Breast epithelium (tissue), 4 donors: ENCODE data around the gene ARID3C. TPM values are rescaled to one million over a fixed set of nuclear protein-coding genes. Genes with fewer than 3 reads are reported as not detected.

Experiments
- DNase-seq, 2 donors: peaks; one replicate each; pipeline ENCODE4 v3.0.0-alpha.2; 2019; ENCODE audit warnings: low spot score in 2 of 2
- H3K27ac ChIP-seq, 2 donors: fragments of 200-600 bp; sonication (generic) in 1 of 2; one replicate each; pipeline ENCODE4 v1.5.1; 2016 to 2019; ENCODE audit warnings: mild to moderate bottlenecking in 1 of 2
- H3K27me3 ChIP-seq, 2 donors: fragments of 200-600 bp; sonication (generic) in 1 of 2; one replicate each; pipeline versions ENCODE4 v1.5.1 to v1.6.0; 2017 to 2019; ENCODE audit warnings: control low read depth in 1 of 2, mild to moderate bottlenecking in 1 of 2
- H3K36me3 ChIP-seq: fragments of 200-600 bp; one replicate; pipeline ENCODE4 v1.5.1; 2019
- H3K4me1 ChIP-seq, 2 donors: fragments of 200-600 bp; sonication (generic); one replicate each; pipeline ENCODE4 v1.5.1; 2016 to 2019; ENCODE audit warnings: control low read depth in 1 of 2
- H3K4me3 ChIP-seq, 3 donors: fragments of 200-600 bp; sonication (generic); 1 replicate in 2 of 3; 2 replicates in 1 of 3; pipeline ENCODE4 v1.5.1; 2016 to 2019; ENCODE audit warnings: mild to moderate bottlenecking in 3 of 3, moderate library complexity in 2 of 3
- H3K9me3 ChIP-seq, 2 donors: fragments of 200-600 bp; sonication (generic) in 1 of 2; one replicate each; pipeline ENCODE4 v1.5.1; 2016 to 2019; ENCODE audit warnings: control low read depth in 1 of 2
- POLR2A ChIP-seq: fragments of 450-650 bp; IDR thresholded peaks from one replicate; pipeline ENCODE4 v1.6.1; 2016; ENCODE audit warnings: antibody characterized with exemption, mild to moderate bottlenecking, moderate library complexity
- POLR2AphosphoS5 ChIP-seq, 3 donors: sonication (generic); formaldehyde crosslinking; IDR thresholded peaks; one replicate each; pipeline ENCODE4 v1.6.1; 2017; ENCODE audit warnings: antibody characterized with exemption in 3 of 3
- intact Hi-C: fragments of 100-400 bp; cut with DNase I; formaldehyde crosslinking; loops from one replicate; pipeline ENCODE4 v1.15.1; 2023; ENCODE audit warnings: low total_unique reads
- total RNA-seq, 3 donors: library from RNA; depleted of rRNA; stranded (reverse); fragments of >200 nt; gene quantifications; one replicate each; pipeline ENCODE4 v1.1.0, GENCODE V29; 2016
- TF ChIP-seq, protein P1 (sequence below), 3 donors: fragments of 450-650 bp; IDR thresholded peaks; one replicate each; pipeline ENCODE4 v1.5.1; 2016 to 2017; ENCODE audit warnings: antibody characterized with exemption in 3 of 3, mild to moderate bottlenecking in 3 of 3, moderate library complexity in 3 of 3

ARID3C gene
- total RNA-seq: under 1 TPM in 1 of 3 donors, not detected in 2; 0.29 TPM

DNA sequence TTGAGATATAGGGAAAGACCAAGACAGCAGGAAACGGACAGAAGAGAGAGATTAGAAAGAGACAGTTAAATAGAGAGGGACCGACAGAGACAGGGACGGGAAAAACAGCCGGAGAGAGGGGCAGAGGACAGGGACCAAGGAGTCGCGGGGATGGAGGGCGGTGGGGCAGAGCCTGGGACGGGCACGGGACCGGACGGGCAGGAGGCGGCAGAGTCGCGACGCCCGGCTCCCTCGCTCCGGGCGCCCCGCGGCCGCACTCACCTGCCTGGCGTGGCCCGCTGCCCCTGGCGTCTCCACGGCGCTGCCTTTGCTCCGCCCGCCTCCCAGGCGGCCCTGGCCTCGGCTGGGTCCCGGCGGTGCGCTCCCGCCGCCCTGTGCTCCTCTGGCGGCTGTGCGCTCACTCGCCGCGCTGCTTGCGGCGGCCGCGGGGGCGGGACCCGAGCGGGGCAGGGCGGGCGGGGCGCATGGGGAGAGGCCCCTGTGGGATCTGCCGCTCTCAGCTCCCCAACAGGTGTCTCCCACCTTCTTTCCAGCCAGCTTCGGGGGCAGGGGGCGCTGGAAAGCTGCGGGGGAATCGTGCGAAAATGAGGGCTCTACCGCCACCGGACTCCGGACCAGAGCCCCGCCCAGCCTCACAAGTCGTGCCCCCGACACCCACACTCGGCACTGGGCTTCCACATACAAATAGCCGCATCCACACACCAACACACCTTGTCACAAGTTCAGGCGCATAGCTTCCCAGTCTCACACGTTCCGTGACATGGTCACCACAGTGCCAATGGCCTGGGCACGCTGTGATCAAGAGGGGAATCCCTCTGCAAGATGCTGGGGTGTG is at the start of gene ARID3C:
Gene ARID3C, minus strand, starts transcription at position 411 of the 835 bp plus-strand sequence. CDS start 1,052 bp downstream, outside the sequence.
- H3K27me3 ChIP-seq: peaks cover 6 to 42% of the 10 kb centered on the region in 2 donors
- intact Hi-C loops: no loop called here

GRCh38 chr9:34675869-34676268 is 47.0 kb upstream of the ARID3C start:
- Histone ChIP-seq H3K4me3 (no peak overlapping the region), H3K9me3 (no peaks in the 10 kb centered on the region), H3K4me1 (no peaks in the 10 kb centered on the region), H3K36me3 (no peaks in the 10 kb centered on the region), H3K27ac (peak overlapping the region in 1 of 2 donors; percentile 75), H3K27me3 (no peaks in the 10 kb centered on the region)
- DNase-seq: no peak
- TF ChIP-seq, protein P1, sequence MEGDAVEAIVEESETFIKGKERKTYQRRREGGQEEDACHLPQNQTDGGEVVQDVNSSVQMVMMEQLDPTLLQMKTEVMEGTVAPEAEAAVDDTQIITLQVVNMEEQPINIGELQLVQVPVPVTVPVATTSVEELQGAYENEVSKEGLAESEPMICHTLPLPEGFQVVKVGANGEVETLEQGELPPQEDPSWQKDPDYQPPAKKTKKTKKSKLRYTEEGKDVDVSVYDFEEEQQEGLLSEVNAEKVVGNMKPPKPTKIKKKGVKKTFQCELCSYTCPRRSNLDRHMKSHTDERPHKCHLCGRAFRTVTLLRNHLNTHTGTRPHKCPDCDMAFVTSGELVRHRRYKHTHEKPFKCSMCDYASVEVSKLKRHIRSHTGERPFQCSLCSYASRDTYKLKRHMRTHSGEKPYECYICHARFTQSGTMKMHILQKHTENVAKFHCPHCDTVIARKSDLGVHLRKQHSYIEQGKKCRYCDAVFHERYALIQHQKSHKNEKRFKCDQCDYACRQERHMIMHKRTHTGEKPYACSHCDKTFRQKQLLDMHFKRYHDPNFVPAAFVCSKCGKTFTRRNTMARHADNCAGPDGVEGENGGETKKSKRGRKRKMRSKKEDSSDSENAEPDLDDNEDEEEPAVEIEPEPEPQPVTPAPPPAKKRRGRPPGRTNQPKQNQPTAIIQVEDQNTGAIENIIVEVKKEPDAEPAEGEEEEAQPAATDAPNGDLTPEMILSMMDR (IDR thresholded peaks at IDR 0.05): no peak
- TF ChIP-seq POLR2AphosphoS5 (IDR thresholded peaks at IDR 0.05) (no peak), POLR2A (no peak)
- intact Hi-C loops: no loop called here

More for the DNA sequence above, at the start of gene ARID3C:
- DNase-seq: no peak
- no peak for TF ChIP-seq POLR2A
- TF ChIP-seq POLR2AphosphoS5 (IDR thresholded peaks at IDR 0.05): no peak
- TF ChIP-seq, protein P1 (IDR thresholded peaks at IDR 0.05): no peak
- Histone ChIP-seq H3K36me3 (no peaks in the 10 kb centered on the region), H3K4me3 (peak within 1 kb of the TSS; percentile 23 to 72 (median 53)), H3K27ac (no peak within 1 kb of the TSS), H3K4me1 (no peaks in the 10 kb centered on the region), H3K9me3 (no peaks in the 10 kb centered on the region)

- Histone ChIP-seq H3K9me3 (no peaks in the 10 kb centered on the region), H3K27ac (peak overlapping the region in 1 of 2 donors; percentile 75), H3K4me3 (no peak overlapping the region), H3K36me3 (no peaks in the 10 kb centered on the region), H3K27me3 (no peaks in the 10 kb centered on the region), H3K4me1 (no peaks in the 10 kb centered on the region)
- DNase-seq: no peak
- TF ChIP-seq POLR2AphosphoS5 (IDR thresholded peaks at IDR 0.05): no peak
- TF ChIP-seq POLR2A: no peak
- TF ChIP-seq, protein P1 (IDR thresholded peaks at IDR 0.05): peak in 2 of 3 donors; percentile 29 to 47
- intact Hi-C loops: no loop called here
Measured at GRCh38 chr9:34675048-34675714, 46.3 kb upstream of the ARID3C start.

- H3K9me3 ChIP-seq: peaks cover 0 to 2% of the 10 kb centered on the region in 2 donors
- DNase-seq: no peak
- intact Hi-C loops: no loop called here
- no peak for TF ChIP-seq POLR2AphosphoS5 (IDR thresholded peaks at IDR 0.05)
- TF ChIP-seq POLR2A: no peak
- TF ChIP-seq, protein P1 (IDR thresholded peaks at IDR 0.05): no peak
- H3K4me3 ChIP-seq: no peak overlapping the region
- no peaks in the 10 kb centered on the region for H3K36me3 ChIP-seq
- H3K4me1 ChIP-seq: no peaks in the 10 kb centered on the region
- no peaks in the 10 kb centered on the region for H3K27me3 ChIP-seq
- no peak overlapping the region for H3K27ac ChIP-seq
Measured at GRCh38 chr9:34674440-34674839, 45.6 kb upstream of the ARID3C start.

DNA sequence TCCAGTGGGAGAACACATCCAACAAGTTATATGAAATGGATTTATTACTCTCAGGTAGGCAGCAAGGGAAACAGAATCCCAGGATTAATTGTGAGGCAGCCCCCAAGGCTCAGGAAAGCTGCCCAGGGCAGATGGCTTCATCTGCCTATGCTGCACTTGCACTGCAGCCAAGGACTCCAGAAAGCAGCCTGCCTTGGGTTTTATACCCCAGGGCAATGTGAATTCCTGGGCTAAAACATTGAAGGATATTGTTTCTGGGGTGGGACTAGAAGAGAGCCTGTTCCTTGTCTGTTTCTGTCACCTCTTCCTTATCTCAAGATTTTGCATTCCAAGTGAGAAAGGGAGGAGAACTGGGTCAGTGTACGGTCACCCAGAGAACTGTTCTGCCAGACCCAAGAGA is 42.4 kb upstream of the ARID3C start:
- H3K27me3 ChIP-seq: no peaks in the 10 kb centered on the region
- intact Hi-C loops: no loop called here
- no peak overlapping the region for H3K4me3 ChIP-seq
- TF ChIP-seq, protein P1 (IDR thresholded peaks at IDR 0.05): no peak
- TF ChIP-seq POLR2AphosphoS5 (IDR thresholded peaks at IDR 0.05) (no peak), POLR2A (no peak)
- H3K9me3 ChIP-seq: peaks cover 0 to 2% of the 10 kb centered on the region in 2 donors
- no peak for DNase-seq
- no peak overlapping the region for H3K27ac ChIP-seq
- no peaks in the 10 kb centered on the region for H3K4me1 ChIP-seq
- H3K36me3 ChIP-seq: no peaks in the 10 kb centered on the region
